C4-2B (cell line): ENCODE data around the gene PTPRZ1.

Experiments used
- H3K27ac ChIP-seq: fragments of 450-650 bp; 2 replicates; pipeline ENCODE4 v1.5.1; 2017
- CTCF ChIP-seq: fragments of 450-650 bp; conservative IDR thresholded peaks from 2 replicates; pipeline ENCODE4 v1.5.1; 2017; ENCODE audit warnings: mild to moderate bottlenecking
- ZFX ChIP-seq: fragments of 450-650 bp; IDR thresholded peaks from 2 replicates; pipeline ENCODE4 v1.6.1; 2017

The PTPRZ1 gene

GRCh38 chr7:121872831-121873288 lies at the start of gene PTPRZ1:
PTPRZ1 (plus strand) TSS chr7:121873161; CDS start chr7:121873500, 339 bp downstream.
- no peak within 1 kb of the TSS for H3K27ac ChIP-seq
- TF ChIP-seq CTCF (no peak), ZFX (no peak)

- TF ChIP-seq ZFX (no peak), CTCF (no peak)
- no peak overlapping the region for H3K27ac ChIP-seq
Observed at GRCh38 chr7:121824276-121824675, 48.7 kb upstream of the PTPRZ1 start.

- TF ChIP-seq ZFX: no peak
- no peak for TF ChIP-seq CTCF
- H3K27ac ChIP-seq: no peak overlapping the region
Observed at GRCh38 chr7:121831351-121831750, 41.6 kb upstream of the PTPRZ1 start.

GRCh38 chr7:121831801-121832200 lies 41.2 kb upstream of the PTPRZ1 start:
- TF ChIP-seq ZFX (no peak), CTCF (no peak)
- H3K27ac ChIP-seq: no peak overlapping the region

GRCh38 chr7:121832347-121832746 lies 40.6 kb upstream of the PTPRZ1 start:
- no peak overlapping the region for H3K27ac ChIP-seq
- TF ChIP-seq ZFX (no peak), CTCF (no peak)

- TF ChIP-seq CTCF: no peak
- TF ChIP-seq ZFX: no peak
Observed at GRCh38 chr7:121833991-121834390, 39.0 kb upstream of the PTPRZ1 start.

GRCh38 chr7:121837462-121837861 lies 35.5 kb upstream of the PTPRZ1 start:
- no peak for TF ChIP-seq CTCF
- no peak for TF ChIP-seq ZFX
- H3K27ac ChIP-seq: no peak overlapping the region

More at GRCh38 chr7:121833991-121834390, 39.0 kb upstream of the PTPRZ1 start:
- H3K27ac ChIP-seq: no peak overlapping the region
